Umbilical cord (tissue), 1 donor: ENCODE data around the gene INPP5D. TPM values are rescaled to one million over a fixed set of nuclear protein-coding genes. Genes with fewer than 3 reads are reported as not detected.

Source experiments
- total RNA-seq: library from RNA; depleted of rRNA; stranded (reverse); fragments of >200 nt; gene quantifications from one replicate; pipeline ENCODE4 v1.2.3, GENCODE V29; 2014; ENCODE audit warnings: low replicate concordance; ENCODE audit not compliant: insufficient read depth

The INPP5D gene
- total RNA-seq, 1 donor from 2014 or later: 5.8 TPM

Other genes starting within 250 kb of the INPP5D start
- 0.24 TPM for gene SNORC, start 190.1 kb upstream of the INPP5D start, total RNA-seq
- 1.2 TPM for gene NGEF, start 47.1 kb upstream of the INPP5D start, total RNA-seq
- not detected for gene NEU2, start 27.7 kb upstream of the INPP5D start, total RNA-seq
- gene ATG16L1, start 191.3 kb downstream of the INPP5D start, total RNA-seq: 36.4 TPM
- gene SAG, start 247.5 kb downstream of the INPP5D start, total RNA-seq: 14.7 TPM